Tibial nerve (tissue), 4 donors: Measurements from ENCODE around the gene MPPED1.

ENCODE experiments used
- CTCF ChIP-seq, 5 experiments: fragments of 200-600 bp in 3 of 5; fragments of 450-650 bp in 2 of 5; sonication (generic) in 3 of 5; IDR thresholded peaks; one replicate each; pipeline ENCODE4 v1.5.1; 2016 to 2019; ENCODE audit warnings: antibody characterized with exemption in 5 of 5, mild to moderate bottlenecking in 3 of 5, moderate library complexity in 2 of 5
- EP300 ChIP-seq, 2 donors: sonication (generic); formaldehyde crosslinking; IDR thresholded peaks; one replicate each; pipeline ENCODE4 v1.6.1; 2017; ENCODE audit warnings: antibody characterized with exemption in 2 of 2, mild to moderate bottlenecking in 1 of 2
- POLR2A ChIP-seq, 2 donors: fragments of 450-650 bp; IDR thresholded peaks; one replicate each; pipeline ENCODE4 v1.6.1; 2017; ENCODE audit warnings: antibody characterized with exemption in 2 of 2, mild to moderate bottlenecking in 2 of 2, moderate library complexity in 2 of 2

- TF ChIP-seq EP300 (IDR thresholded peaks at IDR 0.05): no peak
- TF ChIP-seq POLR2A (IDR thresholded peaks at IDR 0.05): no peak
- no peak for TF ChIP-seq CTCF (IDR thresholded peaks at IDR 0.05)
Measured at GRCh38 chr22:43428521-43428920, 16.7 kb downstream of the MPPED1 start.
